Neuron (in vitro differentiated cells): ENCODE results near the gene S100B.

Experiments
- H2AFZ ChIP-seq: one replicate; pipeline ENCODE4 v1.6.1; 2013; ENCODE audit warnings: low read depth, mild to moderate bottlenecking, inconsistent platforms, low read length, moderate library complexity
- H3K27me3 ChIP-seq: one replicate; pipeline ENCODE4 v1.6.1; 2013; ENCODE audit warnings: low read length; ENCODE audit not compliant: insufficient read depth
- H3K36me3 ChIP-seq: one replicate; pipeline ENCODE4 v1.6.1; 2013; ENCODE audit warnings: low read length; ENCODE audit not compliant: insufficient read depth
- H3K4me1 ChIP-seq: one replicate; pipeline ENCODE4 v1.6.1; 2013; ENCODE audit warnings: low read length; ENCODE audit not compliant: insufficient read depth
- H3K4me3 ChIP-seq: 2 replicates; pipeline ENCODE4 v1.5.1; 2013; ENCODE audit warnings: mild to moderate bottlenecking, low read length, moderate library complexity
- H3K9me3 ChIP-seq: one replicate; pipeline ENCODE4 v1.6.1; 2013; ENCODE audit warnings: low read length

The S100B gene

GRCh38 chr21:46604975-46605766, at the start of gene S100B:
TSS of gene S100B (minus strand) at chr21:46605082. CDS start at chr21:46602415, 2,667 bp downstream.
- Histone ChIP-seq H3K4me1 (peaks cover 35% of the 10 kb centered on the region), H3K27me3 (no peaks in the 10 kb centered on the region), H2AFZ (no peak within 1 kb of the TSS), H3K4me3 (no peak within 1 kb of the TSS), H3K9me3 (no peaks in the 10 kb centered on the region), H3K36me3 (no peaks in the 10 kb centered on the region)

GRCh38 chr21:46651121-46651520, 46.2 kb upstream of the S100B start:
- Histone ChIP-seq H3K4me1 (no peaks in the 10 kb centered on the region), H3K4me3 (no peak overlapping the region), H3K27me3 (no peaks in the 10 kb centered on the region), H3K9me3 (peaks cover 23% of the 10 kb centered on the region), H3K36me3 (peaks cover 97% of the 10 kb centered on the region), H2AFZ (no peak overlapping the region)

GRCh38 chr21:46650476-46651098, 45.7 kb upstream of the S100B start:
- no peaks in the 10 kb centered on the region for H3K27me3 ChIP-seq
- H3K4me1 ChIP-seq: no peaks in the 10 kb centered on the region
- H3K9me3 ChIP-seq: peaks cover 19% of the 10 kb centered on the region
- H2AFZ ChIP-seq: no peak overlapping the region
- H3K36me3 ChIP-seq: peaks cover 97% of the 10 kb centered on the region
- no peak overlapping the region for H3K4me3 ChIP-seq

GRCh38 chr21:46649356-46649755, 44.5 kb upstream of the S100B start:
- Histone ChIP-seq H3K4me1 (no peaks in the 10 kb centered on the region), H2AFZ (no peak overlapping the region), H3K27me3 (no peaks in the 10 kb centered on the region), H3K4me3 (no peak overlapping the region), H3K36me3 (peaks cover 95% of the 10 kb centered on the region), H3K9me3 (peaks cover 13% of the 10 kb centered on the region)

- peaks cover 95% of the 10 kb centered on the region for H3K36me3 ChIP-seq
- H3K4me3 ChIP-seq: no peak overlapping the region
- H3K9me3 ChIP-seq: peaks cover 10% of the 10 kb centered on the region
- no peak overlapping the region for H2AFZ ChIP-seq
- no peaks in the 10 kb centered on the region for H3K27me3 ChIP-seq
- H3K4me1 ChIP-seq: no peaks in the 10 kb centered on the region
Observed at GRCh38 chr21:46648539-46648938, 43.7 kb upstream of the S100B start.

GRCh38 chr21:46646541-46647154, 41.8 kb upstream of the S100B start:
- H3K9me3 ChIP-seq: peaks cover 4% of the 10 kb centered on the region
- H3K27me3 ChIP-seq: no peaks in the 10 kb centered on the region
- peaks cover 86% of the 10 kb centered on the region for H3K36me3 ChIP-seq
- no peaks in the 10 kb centered on the region for H3K4me1 ChIP-seq
- no peak overlapping the region for H2AFZ ChIP-seq
- H3K4me3 ChIP-seq: no peak overlapping the region

GRCh38 chr21:46645840-46646239, 41.0 kb upstream of the S100B start:
- Histone ChIP-seq H3K4me1 (no peaks in the 10 kb centered on the region), H2AFZ (no peak overlapping the region), H3K36me3 (peaks cover 86% of the 10 kb centered on the region), H3K4me3 (no peak overlapping the region), H3K9me3 (peaks cover 4% of the 10 kb centered on the region), H3K27me3 (no peaks in the 10 kb centered on the region)

- peaks cover 65% of the 10 kb centered on the region for H3K36me3 ChIP-seq
- peaks cover 4% of the 10 kb centered on the region for H3K9me3 ChIP-seq
- no peaks in the 10 kb centered on the region for H3K27me3 ChIP-seq
- no peaks in the 10 kb centered on the region for H3K4me1 ChIP-seq
- no peak overlapping the region for H3K4me3 ChIP-seq
- H2AFZ ChIP-seq: no peak overlapping the region
Observed at GRCh38 chr21:46643379-46644177, 38.7 kb upstream of the S100B start.

- H3K9me3 ChIP-seq: peaks cover 4% of the 10 kb centered on the region
- peaks cover 62% of the 10 kb centered on the region for H3K36me3 ChIP-seq
- H3K27me3 ChIP-seq: no peaks in the 10 kb centered on the region
- no peak overlapping the region for H3K4me3 ChIP-seq
- no peak overlapping the region for H2AFZ ChIP-seq
- H3K4me1 ChIP-seq: peaks cover 17% of the 10 kb centered on the region
Observed at GRCh38 chr21:46641656-46642055, 36.8 kb upstream of the S100B start.

- Histone ChIP-seq H3K27me3 (no peaks in the 10 kb centered on the region), H3K4me1 (peaks cover 26% of the 10 kb centered on the region), H3K36me3 (peaks cover 47% of the 10 kb centered on the region), H2AFZ (no peak overlapping the region), H3K4me3 (no peak overlapping the region), H3K9me3 (peaks cover 4% of the 10 kb centered on the region)
Observed at GRCh38 chr21:46639489-46640386, 34.9 kb upstream of the S100B start.

GRCh38 chr21:46637952-46638746, 33.3 kb upstream of the S100B start:
- Histone ChIP-seq H2AFZ (no peak overlapping the region), H3K4me1 (peaks cover 32% of the 10 kb centered on the region), H3K4me3 (peak overlapping the region; percentile 4), H3K36me3 (peaks cover 32% of the 10 kb centered on the region), H3K27me3 (no peaks in the 10 kb centered on the region), H3K9me3 (no peaks in the 10 kb centered on the region)
